H54 (cell line): Measurements from ENCODE around the gene MDH1.
"Not testable (repeated sequence)": the region's sequence is repeated elsewhere in the genome, so short reads cannot be mapped to it uniquely, and the experiment has no call there.

Source experiments
- DNase-seq: peaks from one replicate; pipeline ENCODE4 v3.0.0; 2011; ENCODE audit warnings: low spot score, mixed read lengths; ENCODE audit not compliant: insufficient read length
- FAIRE-seq: peaks from 3 replicates; lab custom pipeline; 2011; peaks lifted over from hg19 to GRCh38; lab: Jason Lieb, UNC
- POLR2A ChIP-seq: IDR thresholded peaks from 2 replicates; pipeline ENCODE4 v1.6.1; 2011; ENCODE audit warnings: low read depth, mild to moderate bottlenecking, low read length

MDH1 gene

DNA sequence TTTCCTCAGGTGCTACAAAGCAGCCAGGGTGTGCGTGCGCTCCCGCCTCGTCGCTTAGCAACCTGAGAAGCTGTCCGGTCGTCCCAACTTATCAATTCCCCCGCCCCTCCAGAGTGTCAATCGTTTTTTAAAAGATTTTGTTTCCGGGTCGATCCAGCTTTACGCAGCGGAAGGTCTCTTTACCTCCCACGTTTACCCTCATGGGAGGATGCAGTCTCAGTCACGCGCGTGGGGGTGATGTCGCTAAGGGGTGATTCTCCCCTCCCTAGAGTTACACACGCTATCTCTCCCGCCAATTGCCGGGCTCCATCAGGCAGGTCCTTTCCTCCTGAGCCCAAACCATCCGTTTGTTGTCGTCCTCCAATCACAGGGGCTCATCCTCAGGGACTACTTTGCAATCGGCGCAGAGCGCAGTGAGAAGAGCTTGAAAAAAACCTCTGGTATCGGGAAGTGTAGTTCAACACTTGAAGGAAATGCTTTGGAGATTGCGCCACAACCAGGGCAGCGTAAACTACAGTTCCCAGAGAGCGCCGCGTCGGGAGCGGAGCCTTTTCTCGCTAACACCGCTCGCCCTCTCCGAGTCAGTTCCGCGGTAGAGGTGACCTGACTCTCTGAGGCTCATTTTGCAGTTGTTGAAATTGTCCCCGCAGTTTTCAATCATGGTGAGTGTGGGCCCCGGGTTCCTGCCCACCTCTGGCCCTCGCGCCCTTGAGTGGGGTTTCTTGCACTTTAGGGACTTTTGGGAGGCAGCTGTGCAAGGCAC, at the start of gene MDH1, which contains the start of gene WDPCP:
Gene MDH1, plus strand, starts transcription at position 579 of the 763 bp plus-strand sequence. Its CDS starts 81 bp downstream, at position 660.
Gene WDPCP, minus strand, starts transcription at position 93 of the 763 bp plus-strand sequence. CDS start 206 bp downstream, outside the sequence.
- DNase-seq (peak; percentile 60), FAIRE-seq (peak; percentile 98)
- TF ChIP-seq POLR2A, result peak; percentile 70

GRCh38 chr2:63539416-63540162, 49.2 kb upstream of the MDH1 start:
- FAIRE-seq (no peak), DNase-seq (no peak)
- TF ChIP-seq POLR2A, result no peak

DNA sequence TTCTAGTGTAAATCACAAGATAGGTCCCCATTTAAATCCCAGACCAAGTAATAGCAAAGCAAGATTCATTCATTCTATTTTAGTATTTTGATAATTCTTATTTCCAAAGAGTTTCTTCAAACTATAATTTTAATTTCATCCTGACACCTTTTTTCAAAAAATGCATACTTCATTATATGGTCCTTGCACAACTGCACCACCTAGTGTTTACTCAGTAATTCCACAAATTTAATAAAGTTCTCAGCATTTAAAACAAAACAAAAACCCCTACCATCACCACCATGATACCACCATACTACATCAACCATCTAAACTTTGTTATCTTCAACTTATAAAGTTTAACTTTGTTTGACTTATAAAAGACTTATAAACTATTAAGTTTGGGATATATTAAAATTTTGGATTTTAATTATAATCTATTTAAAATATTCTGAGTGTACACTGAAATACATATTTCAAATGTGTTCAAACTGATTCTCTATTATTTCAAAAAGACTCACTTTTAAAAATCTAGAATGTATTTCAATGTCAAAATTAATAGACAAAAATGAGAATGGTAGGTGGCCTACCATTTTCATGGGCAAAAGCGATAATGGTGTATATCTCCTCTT, 44.6 kb upstream of the MDH1 start:
- no peak for TF ChIP-seq POLR2A
- no peak for FAIRE-seq
- no peak for DNase-seq

- DNase-seq, result no peak
- TF ChIP-seq POLR2A, result no peak
- no peak for FAIRE-seq
Observed at GRCh38 chr2:63545023-63545422, 43.7 kb upstream of the MDH1 start.

GRCh38 chr2:63553049-63553448, 35.7 kb upstream of the MDH1 start:
- no peak for DNase-seq
- no peak for TF ChIP-seq POLR2A
- no peak for FAIRE-seq

DNA sequence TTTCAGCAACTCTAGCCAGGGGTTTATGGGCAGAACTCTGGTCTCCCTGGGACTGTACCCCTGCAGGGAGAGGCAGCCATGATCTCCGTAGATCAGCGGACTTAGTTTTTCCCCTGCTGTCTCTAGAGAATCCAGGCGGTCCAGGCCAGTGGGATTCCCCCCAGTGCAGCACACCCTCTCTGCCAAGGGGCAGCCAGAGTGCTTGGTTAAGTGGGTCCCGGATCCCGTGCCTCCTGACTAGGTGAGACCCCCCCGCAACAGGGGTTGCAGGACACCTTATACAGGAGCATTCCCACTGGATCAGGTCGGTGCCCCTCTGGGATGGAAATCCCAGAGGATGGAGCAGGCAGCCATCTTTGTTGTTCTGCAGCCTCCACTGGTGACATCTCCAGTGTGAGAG, 33.5 kb upstream of the MDH1 start:
- no peak for TF ChIP-seq POLR2A
- no peak for FAIRE-seq

GRCh38 chr2:63555931-63556330, 32.8 kb upstream of the MDH1 start:
- FAIRE-seq, result no peak
- no peak for DNase-seq
- no peak for TF ChIP-seq POLR2A

More for the DNA sequence above, 33.5 kb upstream of the MDH1 start:
- no peak for DNase-seq

- DNase-seq, FAIRE-seq: not testable (repeated sequence)
Observed at GRCh38 chr2:63557819-63558218, 30.9 kb upstream of the MDH1 start.

DNA sequence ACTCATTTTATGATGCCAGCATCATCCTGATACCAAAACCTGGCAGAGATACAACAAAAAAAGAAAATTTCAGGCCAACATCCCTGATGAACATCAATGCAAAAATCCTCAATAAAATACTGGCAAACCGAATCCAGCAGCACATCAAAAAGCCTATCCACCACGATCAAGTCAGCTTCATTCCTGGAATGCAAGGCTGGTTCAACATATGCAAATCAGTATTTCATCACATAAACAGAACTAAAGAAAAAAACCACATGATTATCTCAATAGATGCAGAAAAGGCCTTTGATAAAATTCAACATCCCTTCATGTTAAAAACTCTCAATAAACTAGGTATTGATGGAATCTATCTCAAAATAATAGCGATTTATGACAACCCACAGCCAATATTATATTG, 29.8 kb upstream of the MDH1 start:
- FAIRE-seq, result not testable (repeated sequence)

DNA sequence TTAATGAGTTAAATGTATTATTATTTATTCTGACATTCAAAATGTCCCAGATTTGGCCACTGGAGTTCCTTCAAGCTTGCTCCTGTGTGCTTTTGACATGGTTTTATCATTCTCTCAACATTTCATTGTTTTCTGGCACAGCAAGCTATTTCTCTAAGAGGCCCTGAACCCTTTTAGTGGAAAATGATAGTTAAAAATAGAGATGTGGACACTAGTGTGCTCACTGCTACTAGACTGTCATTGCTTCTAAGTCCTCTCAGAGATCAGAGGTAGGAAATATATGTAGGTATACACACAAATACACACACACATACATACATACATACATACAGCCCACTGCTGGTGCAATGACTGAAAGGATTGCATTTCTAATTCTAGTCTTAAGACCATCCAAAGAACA, 26.0 kb upstream of the MDH1 start:
- no peak for FAIRE-seq

More for the DNA sequence above, 29.8 kb upstream of the MDH1 start:
- DNase-seq, result not testable (repeated sequence)

DNA sequence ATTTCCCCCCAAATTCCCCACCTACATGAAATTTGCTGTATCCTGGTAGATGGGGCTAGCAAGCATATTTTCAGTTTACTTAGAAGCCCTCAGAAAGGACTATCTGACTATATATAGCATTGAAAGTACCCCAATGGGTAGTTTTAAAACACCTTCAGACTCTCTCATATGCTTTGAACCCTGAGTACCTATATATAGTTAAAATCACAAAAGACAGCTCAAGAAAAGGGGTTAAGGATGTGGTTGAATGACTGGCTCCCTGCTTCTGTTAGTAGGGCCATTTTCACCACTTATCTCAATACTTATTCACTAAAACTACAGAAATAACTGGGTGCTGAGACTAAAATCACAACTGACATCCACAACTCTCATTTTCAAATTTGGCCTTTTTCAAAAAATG, 19.0 kb upstream of the MDH1 start:
- no peak for TF ChIP-seq POLR2A
- no peak for DNase-seq
- FAIRE-seq, result no peak

More for the DNA sequence above, 26.0 kb upstream of the MDH1 start:
- DNase-seq, result no peak
- no peak for TF ChIP-seq POLR2A

DNA sequence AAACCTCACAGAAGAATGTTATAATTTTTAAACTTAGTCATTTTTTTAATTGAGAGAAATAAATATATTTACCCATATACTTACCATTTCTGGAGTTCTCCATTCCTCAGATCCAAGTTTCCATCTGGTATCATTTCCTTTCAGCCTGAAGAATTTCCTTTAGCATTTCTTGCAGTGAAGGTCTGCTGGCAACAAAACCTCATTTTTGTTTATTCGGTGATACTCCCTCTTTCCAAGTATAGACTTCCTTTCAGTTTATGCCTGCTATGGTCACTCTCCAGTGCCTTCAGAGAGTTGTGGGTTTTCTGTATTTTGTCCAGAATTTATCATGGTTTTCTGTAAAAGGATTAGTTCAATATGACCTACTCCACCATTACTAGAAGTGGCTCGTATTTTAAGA, 17.5 kb upstream of the MDH1 start:
- DNase-seq (no peak), FAIRE-seq (no peak)
- TF ChIP-seq POLR2A, result no peak

DNA sequence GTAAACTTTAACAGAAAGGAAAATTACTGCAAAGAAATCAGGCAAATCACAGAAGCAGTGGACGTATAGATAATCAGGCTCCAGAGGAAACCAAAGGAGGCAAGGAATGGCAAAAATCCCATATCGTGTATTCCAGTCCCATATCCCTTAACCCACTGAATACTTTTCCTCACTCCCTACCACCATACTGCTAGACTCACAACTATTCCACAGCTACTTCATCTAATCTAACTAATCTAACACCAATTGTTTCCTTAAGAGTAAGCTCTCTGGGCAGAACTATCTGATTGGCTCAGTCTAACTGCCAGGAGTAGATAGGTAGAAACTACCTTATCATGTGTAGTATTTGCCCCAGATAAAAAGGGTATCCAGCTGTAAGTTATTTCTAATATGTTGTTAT, 16.8 kb upstream of the MDH1 start:
- no peak for FAIRE-seq
- no peak for DNase-seq
- no peak for TF ChIP-seq POLR2A

- not testable (repeated sequence) for FAIRE-seq, DNase-seq
Observed at GRCh38 chr2:63573026-63573425, 15.7 kb upstream of the MDH1 start.

- not testable (repeated sequence) for DNase-seq, FAIRE-seq
Observed at GRCh38 chr2:63573726-63574345, 14.9 kb upstream of the MDH1 start.
